ENCODE results near the gene ITIH1.

DNA sequence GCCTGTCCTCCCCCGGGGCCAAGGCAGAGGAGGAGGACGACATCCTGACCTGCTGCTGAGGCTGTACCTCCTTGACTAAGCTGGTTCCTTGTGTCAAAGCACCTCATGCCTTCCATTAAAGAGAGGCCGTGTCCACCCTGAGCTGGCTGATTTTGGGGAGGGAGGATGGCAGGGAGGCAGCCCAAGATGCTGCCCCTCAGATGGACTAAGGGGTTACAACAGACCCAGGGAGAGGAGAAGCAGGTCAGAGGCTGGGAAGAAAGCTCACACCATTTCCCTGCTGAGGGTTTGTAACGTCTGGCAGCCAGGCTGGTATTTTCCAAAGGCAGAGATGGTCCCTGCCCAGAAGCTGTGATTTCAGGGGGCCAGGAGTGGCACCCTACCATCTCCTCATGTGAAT is 14.5 kb downstream of the ITIH1 start:
- TF ChIP-seq ERF (CRISPR knock-in tag; IDR thresholded peaks at IDR 0.05) (no peak), POLR2H (tag; IDR thresholded peaks at IDR 0.05; ENCODE audit: low read depth) (no peak), ATF3 (IDR thresholded peaks at IDR 0.05) (no peak), ATF3 (CRISPR knock-in tag; conservative IDR thresholded peaks at IDR 0.05) (no peak), ZBED1 (IDR thresholded peaks at IDR 0.05) (no peak), NR3C1 (CRISPR knock-in tag; IDR thresholded peaks at IDR 0.05) (no peak), POLR2AphosphoS5 (IDR thresholded peaks at IDR 0.05; ENCODE audit: control insufficient read depth, insufficient read depth, low read depth, low read length) (no peak), ZNF589 (CRISPR knock-in tag; IDR thresholded peaks at IDR 0.05; ENCODE audit: low read depth) (no peak), ETS1 (conservative IDR thresholded peaks at IDR 0.05; ENCODE audit: control insufficient read depth, low read depth, low read length) (no peak), CTCF (IDR thresholded peaks at IDR 0.05 in 2 of 3, conservative IDR thresholded peaks at IDR 0.05 in 1 of 3; ENCODE audit: insufficient read depth in 2 of 3, low read depth in 1 of 3, low read length in 3 of 3) (no peak), XRCC5 (IDR thresholded peaks at IDR 0.05; ENCODE audit: low read depth, low read length) (no peak), RCOR1 (IDR thresholded peaks at IDR 0.05; ENCODE audit: borderline replicate concordance in 1 of 2, low read depth in 2 of 2, low read length in 2 of 2) (no peak), EP300 (IDR thresholded peaks at IDR 0.05; ENCODE audit: low read length) (no peak)
- TF ChIP-seq, protein P1, sequence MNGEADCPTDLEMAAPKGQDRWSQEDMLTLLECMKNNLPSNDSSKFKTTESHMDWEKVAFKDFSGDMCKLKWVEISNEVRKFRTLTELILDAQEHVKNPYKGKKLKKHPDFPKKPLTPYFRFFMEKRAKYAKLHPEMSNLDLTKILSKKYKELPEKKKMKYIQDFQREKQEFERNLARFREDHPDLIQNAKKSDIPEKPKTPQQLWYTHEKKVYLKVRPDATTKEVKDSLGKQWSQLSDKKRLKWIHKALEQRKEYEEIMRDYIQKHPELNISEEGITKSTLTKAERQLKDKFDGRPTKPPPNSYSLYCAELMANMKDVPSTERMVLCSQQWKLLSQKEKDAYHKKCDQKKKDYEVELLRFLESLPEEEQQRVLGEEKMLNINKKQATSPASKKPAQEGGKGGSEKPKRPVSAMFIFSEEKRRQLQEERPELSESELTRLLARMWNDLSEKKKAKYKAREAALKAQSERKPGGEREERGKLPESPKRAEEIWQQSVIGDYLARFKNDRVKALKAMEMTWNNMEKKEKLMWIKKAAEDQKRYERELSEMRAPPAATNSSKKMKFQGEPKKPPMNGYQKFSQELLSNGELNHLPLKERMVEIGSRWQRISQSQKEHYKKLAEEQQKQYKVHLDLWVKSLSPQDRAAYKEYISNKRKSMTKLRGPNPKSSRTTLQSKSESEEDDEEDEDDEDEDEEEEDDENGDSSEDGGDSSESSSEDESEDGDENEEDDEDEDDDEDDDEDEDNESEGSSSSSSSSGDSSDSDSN (IDR thresholded peaks at IDR 0.05; ENCODE audit: borderline replicate concordance in 1 of 2, low read depth in 2 of 2, low read length in 2 of 2), result no peak
- TF ChIP-seq, protein P2, sequence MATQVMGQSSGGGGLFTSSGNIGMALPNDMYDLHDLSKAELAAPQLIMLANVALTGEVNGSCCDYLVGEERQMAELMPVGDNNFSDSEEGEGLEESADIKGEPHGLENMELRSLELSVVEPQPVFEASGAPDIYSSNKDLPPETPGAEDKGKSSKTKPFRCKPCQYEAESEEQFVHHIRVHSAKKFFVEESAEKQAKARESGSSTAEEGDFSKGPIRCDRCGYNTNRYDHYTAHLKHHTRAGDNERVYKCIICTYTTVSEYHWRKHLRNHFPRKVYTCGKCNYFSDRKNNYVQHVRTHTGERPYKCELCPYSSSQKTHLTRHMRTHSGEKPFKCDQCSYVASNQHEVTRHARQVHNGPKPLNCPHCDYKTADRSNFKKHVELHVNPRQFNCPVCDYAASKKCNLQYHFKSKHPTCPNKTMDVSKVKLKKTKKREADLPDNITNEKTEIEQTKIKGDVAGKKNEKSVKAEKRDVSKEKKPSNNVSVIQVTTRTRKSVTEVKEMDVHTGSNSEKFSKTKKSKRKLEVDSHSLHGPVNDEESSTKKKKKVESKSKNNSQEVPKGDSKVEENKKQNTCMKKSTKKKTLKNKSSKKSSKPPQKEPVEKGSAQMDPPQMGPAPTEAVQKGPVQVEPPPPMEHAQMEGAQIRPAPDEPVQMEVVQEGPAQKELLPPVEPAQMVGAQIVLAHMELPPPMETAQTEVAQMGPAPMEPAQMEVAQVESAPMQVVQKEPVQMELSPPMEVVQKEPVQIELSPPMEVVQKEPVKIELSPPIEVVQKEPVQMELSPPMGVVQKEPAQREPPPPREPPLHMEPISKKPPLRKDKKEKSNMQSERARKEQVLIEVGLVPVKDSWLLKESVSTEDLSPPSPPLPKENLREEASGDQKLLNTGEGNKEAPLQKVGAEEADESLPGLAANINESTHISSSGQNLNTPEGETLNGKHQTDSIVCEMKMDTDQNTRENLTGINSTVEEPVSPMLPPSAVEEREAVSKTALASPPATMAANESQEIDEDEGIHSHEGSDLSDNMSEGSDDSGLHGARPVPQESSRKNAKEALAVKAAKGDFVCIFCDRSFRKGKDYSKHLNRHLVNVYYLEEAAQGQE (IDR thresholded peaks at IDR 0.05; ENCODE audit: borderline replicate concordance), result no peak
- TF ChIP-seq, protein P2 (CRISPR knock-in tag; IDR thresholded peaks at IDR 0.05; ENCODE audit: low read depth), result no peak
